NOMO-1 treated with DMSO at 0.1 percent for 48 hours (cell line): ENCODE measurements around the gene ANKRD31.
A peak's percentile ranks its signal among the peaks of the same experiment; 100 is the strongest.

Experiments used
- DNase-seq: peaks from one replicate; lab custom pipeline; 2025; ENCODE audit not compliant: unreplicated experiment; lab: John Stamatoyannopoulos, UW

The ANKRD31 gene

GRCh38 chr5:75040973-75041372, 195.7 kb downstream of the ANKRD31 start:
- no peak for DNase-seq

GRCh38 chr5:75037106-75037505, 199.6 kb downstream of the ANKRD31 start:
- no peak for DNase-seq

- no peak for DNase-seq
These were observed 202.4 kb downstream of the ANKRD31 start for GRCh38 chr5:75034137-75034739.

- DNase-seq: no peak
These were observed 205.3 kb downstream of the ANKRD31 start for GRCh38 chr5:75031366-75031765.

GRCh38 chr5:75028090-75028489, 208.6 kb downstream of the ANKRD31 start:
- no peak for DNase-seq

- peak; percentile 10 for DNase-seq
These were observed 213.1 kb downstream of the ANKRD31 start for GRCh38 chr5:75023368-75024159.

- no peak for DNase-seq
These were observed 214.9 kb downstream of the ANKRD31 start for GRCh38 chr5:75021800-75022199.

- DNase-seq: no peak
These were observed 215.5 kb downstream of the ANKRD31 start for GRCh38 chr5:75021219-75021618.

GRCh38 chr5:75020016-75020656, 216.5 kb downstream of the ANKRD31 start:
- no peak for DNase-seq

GRCh38 chr5:75018805-75019587, 217.7 kb downstream of the ANKRD31 start:
- no peak for DNase-seq
